NCI-H146 (cell line): ENCODE results near the gene ALDH4A1.

Experiments
- DNase-seq: peaks from one replicate; lab custom pipeline; 2025; lab: John Stamatoyannopoulos, UW

ALDH4A1 gene, protein sequence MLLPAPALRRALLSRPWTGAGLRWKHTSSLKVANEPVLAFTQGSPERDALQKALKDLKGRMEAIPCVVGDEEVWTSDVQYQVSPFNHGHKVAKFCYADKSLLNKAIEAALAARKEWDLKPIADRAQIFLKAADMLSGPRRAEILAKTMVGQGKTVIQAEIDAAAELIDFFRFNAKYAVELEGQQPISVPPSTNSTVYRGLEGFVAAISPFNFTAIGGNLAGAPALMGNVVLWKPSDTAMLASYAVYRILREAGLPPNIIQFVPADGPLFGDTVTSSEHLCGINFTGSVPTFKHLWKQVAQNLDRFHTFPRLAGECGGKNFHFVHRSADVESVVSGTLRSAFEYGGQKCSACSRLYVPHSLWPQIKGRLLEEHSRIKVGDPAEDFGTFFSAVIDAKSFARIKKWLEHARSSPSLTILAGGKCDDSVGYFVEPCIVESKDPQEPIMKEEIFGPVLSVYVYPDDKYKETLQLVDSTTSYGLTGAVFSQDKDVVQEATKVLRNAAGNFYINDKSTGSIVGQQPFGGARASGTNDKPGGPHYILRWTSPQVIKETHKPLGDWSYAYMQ

DNA sequence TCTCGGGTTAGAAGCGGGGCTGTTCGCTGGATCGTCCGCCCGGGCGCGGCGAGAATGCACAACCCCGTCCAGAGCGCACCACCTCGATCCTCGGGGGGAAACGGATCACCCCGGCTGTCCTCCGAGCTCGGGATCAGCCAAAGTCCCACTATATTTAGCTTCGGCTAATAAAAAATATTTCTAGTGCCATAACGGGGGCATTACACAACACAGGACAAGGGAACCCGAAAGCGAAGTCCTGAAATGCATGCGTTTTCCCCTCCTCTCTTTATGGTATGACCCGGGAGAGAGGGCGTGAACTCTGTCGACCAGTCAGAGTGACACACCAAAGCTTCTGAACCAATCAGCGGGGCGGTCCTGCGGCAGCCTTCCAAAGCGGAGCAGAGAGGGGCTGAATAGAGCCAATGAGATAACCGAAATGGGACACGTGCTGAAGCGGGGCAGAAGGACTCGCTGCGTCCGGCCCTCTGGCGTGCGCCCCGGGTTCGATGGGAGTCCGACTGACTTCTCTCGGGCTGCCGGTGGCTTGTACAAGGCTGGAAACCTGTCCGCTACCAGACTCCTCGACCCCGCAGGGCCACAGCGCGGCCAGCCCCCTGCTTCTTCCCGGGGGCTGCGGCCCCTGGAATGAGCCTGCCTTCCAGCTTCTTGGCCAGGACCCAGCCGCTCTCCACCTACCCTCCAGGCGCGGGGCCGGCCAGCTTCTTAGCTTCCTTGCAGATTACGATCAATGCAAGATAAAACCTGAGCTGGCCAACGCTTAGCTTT, at the start of gene ALDH4A1:
Gene ALDH4A1, minus strand, starts transcription at position 33 of the 768 bp plus-strand sequence. Its CDS starts 32 bp downstream, at position 1.
- DNase-seq, result peak; percentile 87

DNA sequence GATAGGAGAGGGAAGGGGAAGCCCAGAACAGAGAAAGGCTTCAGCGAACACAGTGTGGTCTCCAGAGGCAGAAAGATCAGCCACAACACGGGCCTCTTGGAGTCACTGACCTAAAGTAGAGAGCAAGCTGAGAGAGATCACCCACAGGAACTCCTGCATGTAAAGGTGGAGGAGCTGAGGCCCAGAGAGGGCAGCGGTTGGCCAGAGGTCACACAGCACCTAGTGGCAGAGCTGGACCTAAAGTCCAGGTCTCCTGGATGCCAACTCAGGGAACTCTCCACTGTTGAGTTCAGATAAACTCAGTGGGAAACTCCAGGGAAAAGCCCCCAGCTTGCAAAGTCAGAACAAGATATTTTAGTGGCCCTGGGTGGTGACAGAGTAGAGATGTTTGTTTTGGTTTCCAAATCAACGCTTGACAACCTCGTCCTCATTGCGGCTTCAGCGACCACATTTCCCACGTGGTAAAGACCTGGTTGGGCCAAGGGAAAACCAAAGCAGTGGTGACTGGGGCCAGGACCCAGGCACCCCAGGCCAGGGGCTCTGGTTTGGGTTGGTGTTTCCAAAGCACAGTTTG, 49.5 kb upstream of the ALDH4A1 start:
- DNase-seq, result no peak

DNA sequence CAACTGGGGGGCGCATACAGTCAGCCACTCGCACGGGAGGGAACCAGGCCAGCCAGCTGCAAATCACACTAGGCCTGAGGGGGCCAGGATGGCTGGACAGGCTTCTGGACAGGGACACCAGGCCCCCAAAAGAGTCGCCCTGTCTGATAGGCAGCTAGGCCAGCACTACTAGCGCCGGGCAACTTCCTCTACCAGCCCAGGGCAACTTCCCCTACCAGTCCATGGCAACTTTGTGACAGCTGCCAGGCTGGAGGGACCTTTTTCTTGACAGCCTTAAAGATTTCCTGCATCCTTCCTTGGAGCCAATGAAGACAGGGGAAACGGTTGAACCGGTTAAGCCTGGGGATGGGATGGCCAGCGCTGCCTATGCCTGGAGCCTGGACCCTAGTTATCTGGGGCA, 49.1 kb upstream of the ALDH4A1 start:
- DNase-seq, result no peak

DNA sequence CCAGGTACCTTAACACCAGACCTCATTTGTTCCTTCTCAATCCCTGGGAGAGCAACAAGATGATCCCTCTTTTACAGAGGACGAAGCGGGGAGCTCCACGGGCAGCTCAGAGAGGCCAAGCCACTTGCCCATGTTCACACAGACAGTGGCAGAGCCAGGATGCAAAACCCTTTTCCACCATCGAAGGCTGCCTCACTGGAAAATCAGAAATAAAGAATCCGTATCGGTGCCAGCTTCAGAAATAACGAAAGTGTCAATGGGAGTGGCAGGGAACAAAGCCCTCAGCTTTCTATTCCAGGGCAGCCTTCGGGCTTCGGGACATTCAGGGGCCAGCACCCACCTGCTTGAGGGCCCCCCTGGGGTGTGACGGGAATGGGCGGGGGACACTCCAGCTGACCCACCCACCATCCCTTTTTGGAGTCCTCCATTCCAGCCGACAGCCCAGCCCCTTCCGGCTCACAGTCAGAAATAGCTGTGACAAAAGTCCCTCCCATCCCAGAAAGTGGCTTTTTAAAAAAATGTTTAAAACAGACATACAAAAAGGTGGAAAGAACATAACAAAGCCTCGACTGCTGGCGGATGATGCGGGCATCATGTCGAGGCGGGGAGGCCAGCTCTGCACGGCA, 48.2 kb upstream of the ALDH4A1 start:
- DNase-seq, result no peak

DNA sequence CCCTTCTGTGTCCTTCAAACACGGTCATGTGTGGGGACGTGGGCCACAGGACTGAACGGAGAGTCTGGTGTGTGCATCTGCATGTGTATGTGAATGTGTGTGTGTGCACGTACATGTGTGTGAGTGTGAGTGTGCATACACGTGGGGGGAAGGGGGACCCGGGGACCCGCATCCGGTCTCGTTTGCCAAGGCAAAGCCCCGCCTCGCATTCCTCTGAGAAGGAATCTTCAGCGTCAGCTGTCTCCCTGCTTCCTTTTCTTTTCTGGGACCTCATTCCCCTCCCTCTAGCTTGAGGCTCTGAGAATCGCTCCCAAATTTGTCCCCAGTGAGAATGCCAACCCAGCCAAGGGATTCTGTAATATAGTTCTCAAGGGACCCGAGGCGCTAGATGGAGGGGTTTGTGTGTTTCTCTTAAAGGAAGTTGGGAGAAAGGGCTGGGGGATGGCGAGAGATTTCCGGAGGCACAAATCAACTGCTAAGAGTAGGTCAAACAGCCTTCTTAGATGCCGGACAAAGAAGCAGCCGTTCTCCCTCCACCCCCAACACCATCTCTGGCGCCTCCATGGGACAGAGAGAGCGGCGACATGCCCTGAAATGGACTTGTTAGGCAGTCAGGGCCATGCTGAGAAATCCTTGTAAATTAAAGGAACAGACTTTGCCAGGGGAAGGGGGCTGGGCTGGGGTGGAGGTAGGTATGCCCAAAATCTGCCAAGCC, 47.5 kb upstream of the ALDH4A1 start:
- no peak for DNase-seq

DNA sequence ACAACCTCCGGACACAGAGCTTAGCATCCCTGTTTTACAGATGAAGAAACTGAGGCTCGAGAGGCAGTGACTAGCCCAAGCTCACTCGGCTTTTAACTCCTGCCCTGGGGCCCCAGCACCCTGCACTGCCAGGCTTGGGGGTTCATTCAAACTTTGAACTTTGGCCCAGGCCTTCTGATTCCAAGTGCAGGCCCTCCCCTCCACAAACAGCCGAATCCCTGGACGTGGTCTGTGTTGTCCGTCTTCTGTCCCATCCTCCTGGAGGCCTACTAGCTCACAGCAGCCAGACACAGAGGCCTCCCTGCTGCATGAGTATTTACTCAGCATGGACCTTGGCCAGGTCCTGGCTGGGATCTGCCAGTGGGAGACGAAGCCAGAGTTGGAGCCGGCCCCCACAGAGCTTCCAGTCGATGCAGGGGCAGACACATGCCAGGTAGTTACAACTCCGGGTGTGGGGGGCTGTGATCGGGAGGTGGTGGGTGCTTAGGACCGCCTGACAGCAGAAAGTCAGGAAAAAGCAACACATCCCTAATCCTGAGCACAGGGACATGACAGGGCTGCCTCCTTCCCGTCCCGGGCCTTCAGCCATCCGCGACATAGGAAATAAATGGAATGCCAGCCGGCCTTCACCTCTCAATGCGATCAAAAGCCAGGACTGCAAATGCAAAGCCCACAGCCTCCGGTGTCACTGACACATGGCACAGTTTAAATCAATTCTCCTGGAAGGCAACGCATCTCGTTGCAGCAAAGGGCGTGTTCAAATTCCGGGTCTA, 46.7 kb upstream of the ALDH4A1 start:
- DNase-seq, result no peak

DNA sequence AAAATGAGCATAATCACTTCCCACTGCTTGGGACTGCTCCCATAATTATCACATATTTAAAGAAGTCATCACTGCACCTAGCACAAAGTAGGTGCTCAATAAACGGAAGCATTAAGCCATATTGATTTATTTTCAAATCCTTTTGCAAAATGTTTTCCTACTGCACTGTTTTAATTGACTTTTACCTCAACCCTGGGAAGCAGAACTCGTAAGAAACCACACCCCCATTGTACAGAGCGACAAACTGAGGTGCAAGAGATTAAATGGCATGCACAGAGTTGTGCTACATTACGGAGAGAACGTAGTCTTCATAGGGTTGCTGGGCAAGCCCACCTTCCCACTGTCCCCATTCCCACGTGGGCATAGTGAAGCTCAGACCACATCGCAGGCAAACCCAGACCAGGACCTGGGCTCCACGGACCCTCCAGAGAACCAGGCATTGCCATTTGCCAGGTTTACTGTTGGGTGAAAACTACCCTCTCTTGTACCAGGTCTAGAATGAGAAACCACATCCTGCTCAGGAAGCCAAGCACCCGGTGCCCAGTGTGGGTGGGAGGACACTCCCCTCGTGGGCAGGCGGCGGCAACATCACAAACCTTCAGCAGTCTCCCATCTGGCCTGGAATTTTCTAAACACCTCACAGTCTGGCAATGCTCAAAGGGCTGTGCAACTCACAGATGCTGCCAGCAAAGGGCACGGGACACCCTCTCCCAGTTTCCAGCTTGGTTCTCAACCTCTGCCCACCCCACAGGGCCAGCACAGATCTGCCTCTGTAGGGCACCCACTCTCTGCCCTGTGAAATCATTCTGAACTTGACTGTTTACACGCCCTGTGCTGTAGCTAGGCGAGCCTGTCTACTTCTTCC, 45.9 kb upstream of the ALDH4A1 start:
- DNase-seq, result no peak

DNA sequence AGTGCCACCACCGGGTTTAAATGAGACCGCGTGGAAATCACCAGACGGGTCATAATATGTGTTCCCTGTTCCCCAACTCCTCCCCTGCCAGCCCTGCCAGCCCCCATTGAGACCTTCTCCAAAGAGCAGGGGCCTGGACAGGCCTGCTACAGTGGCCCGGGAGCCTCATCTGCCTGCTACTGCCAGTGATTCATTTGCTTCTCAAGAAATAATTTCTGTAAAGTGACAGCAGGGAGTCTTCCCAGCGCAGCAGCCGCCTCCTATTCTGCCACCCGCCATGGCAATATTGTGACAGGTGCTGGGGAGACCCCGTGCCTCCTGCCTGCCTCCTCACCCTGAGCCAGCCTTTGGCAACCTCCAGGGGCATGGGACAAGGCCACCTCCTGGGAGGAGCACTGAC, 45.2 kb upstream of the ALDH4A1 start:
- DNase-seq, result no peak

DNA sequence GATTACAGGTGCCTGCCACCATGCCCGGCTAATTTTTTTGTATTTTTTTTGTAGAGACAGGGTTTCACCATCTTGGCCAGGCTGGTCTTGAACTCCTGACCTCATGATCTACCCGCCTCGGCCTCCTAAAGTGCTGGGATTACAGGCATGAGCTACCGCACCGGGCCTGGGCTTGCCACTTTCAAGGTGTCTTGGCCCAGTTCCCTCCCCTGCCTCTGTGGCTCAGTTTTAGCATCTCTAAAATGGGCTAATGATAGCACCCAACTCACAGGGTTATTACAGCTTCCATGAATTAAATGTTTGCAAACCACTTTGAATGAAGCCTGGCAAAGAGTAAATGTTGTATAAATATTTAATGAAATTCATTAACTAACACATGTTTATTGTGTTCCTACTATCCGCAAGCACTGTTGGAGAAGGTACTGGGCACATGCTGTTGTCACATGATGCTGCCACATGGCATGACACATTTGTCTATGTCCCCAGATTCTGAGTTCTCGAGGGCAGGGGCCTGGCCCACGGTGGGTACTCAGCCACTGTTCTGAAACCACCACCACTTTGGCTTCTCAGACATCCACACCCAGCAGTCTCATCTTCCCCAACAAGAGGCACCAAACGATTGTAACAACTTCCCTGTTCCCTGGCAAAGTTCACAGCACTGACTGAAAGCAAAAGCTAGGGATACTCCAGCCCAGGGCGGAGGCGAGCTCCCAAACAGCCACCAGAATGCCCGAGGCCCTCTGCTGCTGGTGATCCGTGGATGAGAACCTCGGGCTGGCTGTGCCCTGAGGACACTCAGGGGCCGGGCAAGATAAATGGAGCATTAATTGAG, 44.4 kb upstream of the ALDH4A1 start:
- no peak for DNase-seq

DNA sequence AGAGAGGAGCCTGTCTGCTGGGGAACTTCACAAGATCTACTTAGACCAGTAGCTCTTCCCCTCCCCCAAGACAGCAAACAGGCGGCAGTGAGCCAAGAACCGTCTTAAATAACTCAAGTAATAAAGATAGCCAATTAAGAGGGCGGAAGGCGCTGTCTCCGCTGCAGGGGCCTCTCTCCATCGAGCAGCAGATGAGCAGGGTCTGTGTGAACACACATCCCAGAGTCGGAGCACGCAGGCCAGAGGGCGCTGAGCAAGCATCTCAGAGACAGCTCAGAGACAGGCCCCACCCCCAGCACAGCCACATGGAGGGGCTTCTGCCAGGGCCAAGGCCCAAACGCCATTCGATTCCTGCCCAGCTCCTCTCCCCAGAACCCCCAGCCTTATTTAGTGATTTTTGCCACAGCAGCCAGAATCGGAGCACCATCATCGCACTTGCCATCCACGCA, 43.1 kb upstream of the ALDH4A1 start:
- no peak for DNase-seq

DNA sequence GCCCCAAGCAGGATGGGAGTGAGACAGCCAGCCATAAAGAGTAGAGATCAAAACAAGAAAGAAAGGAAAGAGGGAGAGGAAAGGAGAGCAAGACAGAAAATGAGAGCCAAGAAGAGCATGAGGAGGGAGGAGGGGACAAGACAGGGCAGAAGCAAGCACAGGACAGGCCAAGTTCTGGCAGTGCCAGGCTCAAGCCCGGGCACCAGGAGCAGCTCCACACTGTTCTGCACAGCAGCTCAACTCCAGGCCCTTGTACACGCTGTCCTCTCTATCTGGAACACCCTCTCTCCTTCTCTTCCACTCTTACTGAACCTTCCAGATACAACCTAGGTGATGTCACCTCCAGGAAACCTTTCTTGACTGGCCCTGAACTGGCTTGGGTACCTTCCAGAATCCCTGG, 42.5 kb upstream of the ALDH4A1 start:
- DNase-seq, result no peak

DNA sequence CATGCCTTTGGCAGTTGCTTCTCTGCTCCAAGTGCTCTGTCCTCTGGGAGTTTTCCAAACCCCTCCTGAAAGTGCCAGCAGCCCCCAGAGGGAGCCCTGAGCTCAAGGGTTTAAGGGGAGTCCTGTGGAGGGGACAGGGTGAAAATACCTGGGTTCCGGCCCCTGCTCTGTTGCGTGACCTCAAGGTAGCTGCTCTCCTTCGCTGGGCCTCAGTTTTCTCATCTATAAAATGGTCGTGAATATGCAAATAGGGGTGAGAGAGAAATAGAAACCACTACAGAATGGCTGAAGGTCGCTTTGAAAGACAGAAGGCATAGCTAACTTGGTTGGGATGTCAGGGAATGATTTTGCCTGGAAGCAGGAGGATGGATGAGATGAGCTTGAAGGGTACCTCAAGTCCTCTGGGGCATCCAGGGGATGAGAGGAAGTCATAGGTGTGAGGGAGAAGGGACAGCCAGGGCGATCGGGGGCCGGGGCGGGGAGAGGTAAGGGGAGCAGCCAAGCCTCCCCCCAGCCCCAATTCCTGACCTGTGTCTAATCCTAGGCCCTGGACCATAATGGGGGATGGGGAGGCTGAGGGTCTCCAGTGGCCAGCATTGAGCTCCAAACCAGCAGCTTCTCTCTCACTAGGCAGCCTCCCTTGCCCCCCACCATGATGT, 41.7 kb upstream of the ALDH4A1 start:
- DNase-seq, result no peak

DNA sequence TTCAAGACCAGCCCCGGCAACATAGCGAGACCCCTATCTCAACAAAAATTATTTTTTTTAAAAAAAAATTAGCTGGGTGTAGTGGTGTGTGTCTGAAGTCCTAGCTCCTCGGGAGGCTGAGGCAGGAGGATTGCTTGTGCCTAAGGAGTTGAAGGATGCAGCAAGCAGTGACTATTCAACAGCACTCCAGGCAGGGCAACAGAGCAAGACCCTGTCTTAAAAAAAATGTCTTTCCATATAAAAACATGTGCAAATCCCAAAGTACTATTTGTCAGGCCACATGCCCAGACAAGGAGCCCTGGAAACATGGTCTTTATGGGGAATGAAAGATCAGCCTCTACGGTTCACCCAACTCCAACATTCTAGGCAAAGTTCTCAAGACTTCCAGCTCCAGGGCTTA, 40.8 kb upstream of the ALDH4A1 start:
- no peak for DNase-seq

DNA sequence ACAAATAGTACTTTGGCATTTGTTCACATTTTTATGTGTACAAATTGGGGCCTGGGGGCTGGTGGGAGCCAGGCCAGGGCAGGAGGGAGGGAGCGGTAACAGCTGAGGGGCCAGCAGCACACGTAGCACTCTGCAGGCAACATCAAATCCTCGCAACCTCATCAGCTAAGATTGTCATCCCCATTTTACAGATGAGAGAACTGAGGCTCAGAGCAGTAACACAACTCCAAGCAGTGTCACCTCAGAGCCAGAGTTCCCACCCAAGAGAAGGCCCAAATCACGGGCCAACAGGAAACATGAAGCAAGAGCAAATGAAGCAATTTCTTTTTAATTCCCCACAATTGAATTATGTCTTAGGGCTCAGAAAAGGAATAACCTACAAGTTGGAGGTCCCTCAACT, 40.0 kb upstream of the ALDH4A1 start:
- no peak for DNase-seq

DNA sequence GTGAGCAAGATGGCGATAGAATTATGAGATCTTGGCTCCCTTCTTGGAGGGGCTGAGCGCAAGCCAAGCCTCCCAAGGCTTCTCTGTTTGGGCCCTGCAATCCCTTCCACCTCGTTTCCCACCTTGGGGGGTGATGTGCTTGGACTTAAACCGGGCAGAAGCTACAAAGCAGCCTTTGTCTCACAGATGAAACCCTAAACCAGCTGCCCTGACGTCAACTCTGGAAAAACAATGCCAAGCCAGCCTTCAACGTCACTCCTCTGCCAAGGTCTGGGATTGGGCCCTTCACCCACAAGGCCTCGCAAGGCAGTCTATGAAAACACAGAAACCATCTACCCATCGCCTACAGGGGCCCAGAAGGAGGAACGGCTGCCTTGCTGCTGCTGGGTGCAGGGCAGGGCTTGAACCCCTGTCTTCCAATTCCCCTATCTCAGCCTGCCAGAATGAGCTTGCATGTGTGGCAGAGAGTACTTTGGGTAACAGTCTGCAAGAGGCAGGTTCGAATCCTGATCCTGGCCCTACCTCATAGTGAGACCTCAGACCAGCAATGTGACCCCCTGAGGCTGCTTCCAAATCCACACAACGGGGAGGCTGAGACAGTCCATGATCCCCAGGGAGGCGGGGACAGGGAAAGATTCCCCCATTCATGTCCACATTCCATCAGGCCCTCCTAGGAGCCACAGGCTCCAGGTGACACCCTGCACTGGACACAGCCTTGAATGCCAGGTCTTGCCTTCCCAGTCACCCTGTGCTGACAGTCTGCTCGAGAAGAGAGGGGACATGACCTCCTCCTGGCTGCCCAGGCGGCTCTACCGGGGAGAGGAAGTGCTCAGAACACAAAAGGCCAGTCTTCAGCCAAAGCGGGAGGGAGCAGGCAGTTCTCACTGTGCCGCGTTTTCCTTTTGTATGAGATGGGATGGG, 39.1 kb upstream of the ALDH4A1 start:
- DNase-seq, result peak; percentile 8

DNA sequence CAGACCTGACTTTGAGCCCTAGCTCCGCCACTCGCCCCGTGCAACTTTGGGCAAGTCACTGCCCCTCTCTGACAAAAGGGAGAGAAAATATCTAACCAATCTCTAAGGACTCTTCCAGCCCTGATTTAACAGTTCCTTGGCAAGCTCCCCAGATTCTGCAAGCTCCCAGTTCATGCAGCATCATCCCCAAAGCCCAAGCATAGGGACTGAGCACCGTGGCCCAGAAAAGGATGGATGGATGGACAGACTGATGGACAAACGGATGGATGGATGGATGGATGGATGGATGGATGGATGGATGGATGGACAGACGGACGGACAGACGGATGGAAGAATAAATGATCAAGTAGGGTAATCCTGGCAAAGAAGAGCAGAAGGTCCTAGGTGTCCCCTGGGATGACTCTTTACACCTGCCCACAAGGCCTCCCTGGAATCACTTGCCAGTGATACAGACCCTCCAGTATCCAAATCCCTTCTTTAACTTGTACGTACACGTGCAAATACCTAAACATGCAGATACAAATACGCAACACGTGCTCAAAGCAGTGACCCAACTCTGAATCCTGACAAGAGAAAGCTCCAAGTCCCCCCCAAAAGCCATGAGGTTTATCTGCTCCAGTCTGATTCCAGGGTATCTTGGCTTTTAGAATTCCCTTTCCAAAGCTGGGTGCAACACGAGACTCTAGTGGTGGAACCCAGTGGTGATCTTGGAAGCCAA, 38.1 kb upstream of the ALDH4A1 start:
- no peak for DNase-seq
